KOPT-K1 (cell line): ENCODE results near the gene CLN3.
A peak's percentile ranks its signal among the peaks of the same experiment; 100 is the strongest.
"Not testable (repeated sequence)": the region's sequence is repeated elsewhere in the genome, so short reads cannot be mapped to it uniquely, and the experiment has no call there.

Experiments used
- H3K27ac ChIP-seq: fragments of 200-600 bp; sonication (generic); 2 replicates; pipeline ENCODE4 v1.5.1; 2016; ENCODE audit warnings: antibody characterized with exemption, mild to moderate bottlenecking, low read depth, low read length; ENCODE audit not compliant: poor library complexity, severe bottlenecking
- H3K36me3 ChIP-seq: fragments of 200-600 bp; sonication (generic); 2 replicates; pipeline ENCODE4 v1.5.1; 2017; ENCODE audit warnings: antibody characterized with exemption, mild to moderate bottlenecking, low read length, moderate library complexity; ENCODE audit not compliant: insufficient read depth
- H3K9me3 ChIP-seq: fragments of 200-600 bp; sonication (generic); 2 replicates; pipeline ENCODE4 v1.5.1; 2017; ENCODE audit warnings: antibody characterized with exemption, low read length, mild to moderate bottlenecking; ENCODE audit not compliant: insufficient read depth, poor library complexity, severe bottlenecking

The CLN3 gene

GRCh38 chr16:28501258-28502232 lies 9.7 kb upstream of the CLN3 start:
- Histone ChIP-seq H3K36me3 (no peaks in the 10 kb centered on the region), H3K27ac (no peak overlapping the region)

DNA sequence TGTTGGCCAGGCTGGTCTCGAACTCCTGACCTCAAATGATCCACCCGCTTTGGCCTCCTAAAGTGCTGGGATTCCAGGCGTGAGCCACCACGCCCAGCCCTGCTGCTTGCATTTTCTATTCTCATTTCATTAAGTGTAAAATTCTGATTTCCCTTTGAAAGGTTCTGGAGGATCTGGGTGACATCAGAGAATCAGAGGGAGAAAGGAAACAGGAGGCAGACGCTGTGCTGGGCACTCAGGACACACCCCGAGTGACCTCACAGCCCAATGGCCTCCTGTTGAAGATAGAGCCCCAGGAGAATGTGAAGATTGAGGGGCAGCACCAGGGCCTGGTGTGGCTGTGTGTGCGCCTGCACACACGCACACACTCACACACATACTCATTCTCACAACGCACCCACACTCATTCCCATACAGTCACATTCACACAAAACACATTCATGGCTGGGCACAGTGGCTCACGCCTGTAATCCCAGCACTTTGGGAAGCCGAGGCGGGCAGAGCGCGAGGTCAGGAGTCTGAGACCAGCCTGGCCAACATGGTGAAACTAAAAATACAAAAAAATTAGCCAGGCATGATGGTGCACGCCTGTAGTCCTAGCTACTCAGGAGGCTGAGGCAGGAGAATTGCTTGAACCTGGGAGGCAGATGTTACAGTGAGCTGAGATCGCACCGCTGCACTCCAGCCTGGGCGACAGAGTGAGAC lies 8.8 kb upstream of the CLN3 start:
- H3K27ac ChIP-seq, H3K9me3 ChIP-seq, H3K36me3 ChIP-seq: not testable (repeated sequence)

More at GRCh38 chr16:28501258-28502232, 9.7 kb upstream of the CLN3 start:
- H3K9me3 ChIP-seq = no peaks in the 10 kb centered on the region

- H3K27ac ChIP-seq = no peak overlapping the region
- H3K36me3 ChIP-seq = no peaks in the 10 kb centered on the region
- H3K9me3 ChIP-seq = no peaks in the 10 kb centered on the region
Observed at GRCh38 chr16:28499854-28500253, 8.0 kb upstream of the CLN3 start.

DNA sequence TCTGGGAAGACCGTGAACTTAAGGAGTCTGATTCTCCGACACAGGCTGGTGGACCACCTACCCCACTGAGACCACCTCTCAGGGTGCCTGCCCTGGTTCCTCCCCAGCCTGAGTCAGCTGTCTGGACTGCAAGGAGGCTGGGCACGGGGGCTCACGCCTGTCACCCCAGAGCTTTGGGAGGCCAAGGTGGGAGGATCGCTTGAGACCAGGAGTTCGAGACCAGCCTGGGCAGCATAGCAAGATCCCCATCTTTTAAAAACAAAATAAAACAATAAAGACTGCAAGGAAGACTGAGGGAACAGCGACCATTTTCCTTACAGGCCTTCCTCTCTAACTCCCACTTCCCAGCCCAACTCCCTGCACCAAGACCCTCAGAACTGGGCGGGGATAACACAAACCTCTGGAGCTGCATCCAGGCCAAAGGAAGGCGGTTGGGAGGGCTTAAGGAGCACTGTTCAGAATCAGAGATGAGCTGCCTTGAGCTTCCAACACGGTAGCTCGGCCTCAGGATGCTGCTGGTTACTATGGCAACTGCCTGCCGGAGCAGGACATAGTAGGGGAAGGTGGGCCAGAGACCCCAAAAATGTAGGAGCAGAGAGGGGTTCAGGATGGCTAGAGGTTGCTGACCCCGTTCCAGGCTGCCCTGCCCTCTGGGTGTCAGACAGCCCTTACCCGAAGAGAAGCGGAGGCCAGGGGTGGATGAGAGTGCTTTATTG lies 7.0 kb upstream of the CLN3 start:
- no peak overlapping the region for H3K27ac ChIP-seq
- no peaks in the 10 kb centered on the region for H3K36me3 ChIP-seq
- no peaks in the 10 kb centered on the region for H3K9me3 ChIP-seq

DNA sequence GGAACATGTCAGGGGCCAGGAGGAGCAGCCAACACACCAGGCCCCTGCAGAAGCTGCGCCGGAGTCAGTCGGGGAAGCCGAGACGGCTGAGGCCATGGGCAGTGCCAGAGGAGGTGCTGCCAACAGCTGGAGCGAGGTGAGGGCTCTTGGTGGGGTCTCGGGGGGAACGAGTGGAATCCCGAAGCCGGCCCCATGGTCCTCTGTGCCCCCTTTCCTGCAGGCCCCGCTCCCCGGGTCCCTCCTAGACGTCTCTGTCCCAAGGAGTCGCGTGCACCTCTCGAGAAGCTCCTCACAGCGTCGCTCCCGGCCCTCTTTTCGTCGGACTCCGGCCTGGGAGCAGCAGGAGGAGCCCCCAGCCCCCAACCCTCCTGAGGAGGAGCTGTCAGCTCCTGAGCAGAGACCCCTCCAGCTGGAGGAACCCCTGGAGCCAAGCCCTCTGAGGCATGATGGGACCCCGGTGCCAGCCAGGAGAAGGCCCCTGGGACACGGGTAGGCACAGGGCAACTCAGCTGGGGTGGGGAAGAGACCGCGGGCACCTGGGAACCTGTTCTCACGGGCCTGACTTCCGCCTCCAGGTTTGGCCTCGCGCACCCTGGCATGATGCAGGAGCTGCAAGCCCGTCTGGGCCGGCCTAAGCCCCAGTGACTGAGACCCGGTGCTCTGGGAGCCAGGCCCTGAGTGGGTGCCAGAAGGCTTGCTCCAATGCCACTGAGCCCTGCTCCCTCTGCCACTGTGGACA lies 6.2 kb upstream of the CLN3 start:
- H3K27ac ChIP-seq = no peak overlapping the region

DNA sequence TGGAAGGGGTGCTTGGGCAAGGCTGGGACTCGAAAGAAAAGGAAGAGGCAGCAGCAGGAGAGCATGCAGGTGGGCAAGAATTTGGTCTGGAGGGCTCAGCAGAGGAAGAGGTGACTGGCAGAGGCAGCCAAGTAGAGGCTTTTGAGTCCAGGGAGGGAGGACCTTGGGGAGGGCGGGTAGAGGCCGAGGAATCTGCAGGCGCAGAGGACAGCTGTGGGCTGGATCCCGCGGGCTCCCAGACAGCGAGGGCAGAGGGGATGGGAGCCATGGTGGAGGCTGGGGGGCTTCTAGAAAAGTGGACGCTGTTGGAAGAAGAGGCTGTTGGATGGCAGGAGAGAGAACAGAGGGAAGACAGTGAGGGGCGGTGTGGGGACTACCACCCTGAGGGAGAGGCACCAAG lies 5.5 kb upstream of the CLN3 start:
- H3K27ac ChIP-seq = no peak overlapping the region
- no peaks in the 10 kb centered on the region for H3K9me3 ChIP-seq
- no peaks in the 10 kb centered on the region for H3K36me3 ChIP-seq

More for the DNA sequence above, 6.2 kb upstream of the CLN3 start:
- Histone ChIP-seq H3K36me3 (no peaks in the 10 kb centered on the region), H3K9me3 (no peaks in the 10 kb centered on the region)

- H3K36me3 ChIP-seq = no peaks in the 10 kb centered on the region
- peak overlapping the region; percentile 11 for H3K27ac ChIP-seq
- H3K9me3 ChIP-seq = no peaks in the 10 kb centered on the region
Observed at GRCh38 chr16:28496844-28497243, 5.0 kb upstream of the CLN3 start.

GRCh38 chr16:28495795-28496749 lies 4.2 kb upstream of the CLN3 start:
- peak overlapping the region; percentile 98 for H3K27ac ChIP-seq
- H3K36me3 ChIP-seq = no peaks in the 10 kb centered on the region
- no peaks in the 10 kb centered on the region for H3K9me3 ChIP-seq

- Histone ChIP-seq H3K36me3 (no peaks in the 10 kb centered on the region), H3K9me3 (no peaks in the 10 kb centered on the region), H3K27ac (peak overlapping the region; percentile 98)
Observed at GRCh38 chr16:28495098-28495793, 3.4 kb upstream of the CLN3 start.

GRCh38 chr16:28494121-28494851 lies 2.4 kb upstream of the CLN3 start, which contains the start of gene APOBR:
Gene APOBR (plus strand): TSS chr16:28494643. CDS start chr16:28494682, 39 bp downstream.
- Histone ChIP-seq H3K36me3 (peaks cover 7% of the 10 kb centered on the region), H3K9me3 (no peaks in the 10 kb centered on the region), H3K27ac (peak within 1 kb of the TSS; percentile 98)

GRCh38 chr16:28492511-28492910 lies 637 bp upstream of the CLN3 start:
- Histone ChIP-seq H3K9me3 (no peaks in the 10 kb centered on the region), H3K27ac (peak overlapping the region; percentile 98), H3K36me3 (peaks cover 22% of the 10 kb centered on the region)

DNA sequence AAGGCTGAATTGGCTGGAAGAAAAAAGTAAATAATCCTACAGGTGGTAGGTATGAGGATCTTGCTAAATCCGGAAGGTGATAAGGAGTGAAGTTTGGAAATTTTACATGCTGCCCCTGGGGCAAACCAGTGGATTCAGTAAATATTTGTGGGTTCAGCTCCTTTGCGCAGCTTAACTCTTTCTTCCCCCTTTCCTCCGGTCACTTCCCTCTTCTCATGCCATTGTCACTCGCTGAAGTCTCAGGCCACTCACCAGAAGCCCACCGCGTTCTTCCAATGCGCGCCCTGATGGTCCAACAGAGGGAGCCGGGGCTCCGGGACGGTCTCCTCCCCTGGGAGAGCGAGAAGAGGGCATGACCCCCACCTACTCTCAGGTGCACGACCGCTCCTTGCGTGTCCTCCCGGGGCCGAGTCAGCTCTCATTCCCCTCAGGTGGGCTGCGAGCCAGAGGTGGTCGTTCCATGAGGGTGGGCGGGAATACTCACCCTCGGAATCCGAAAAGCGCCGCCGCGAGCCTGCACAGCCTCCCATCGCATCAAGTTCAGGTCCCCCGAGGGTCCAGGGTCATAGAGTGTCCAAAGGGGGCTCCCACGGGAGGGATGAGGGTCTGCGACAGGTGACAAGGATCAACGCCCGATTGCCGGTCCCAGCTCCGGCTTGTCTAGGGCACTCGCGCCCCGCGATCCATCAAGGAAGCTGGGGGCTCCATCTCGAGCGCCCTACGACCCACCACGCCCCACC lies 474 bp downstream of the CLN3 start:
- H3K9me3 ChIP-seq = no peaks in the 10 kb centered on the region
- H3K27ac ChIP-seq = peak overlapping the region; percentile 98
- H3K36me3 ChIP-seq = peaks cover 32% of the 10 kb centered on the region
